Mesendoderm (in vitro differentiated cells): ENCODE measurements around the gene TXNRD2.

ENCODE experiments used
- DNase-seq: peaks from one replicate; pipeline ENCODE4 v3.0.0; 2013
- H2AK5ac ChIP-seq: 2 replicates; pipeline ENCODE4 v1.6.1; 2013; ENCODE audit warnings: low read length, inconsistent platforms
- H2BK120ac ChIP-seq: 2 replicates; pipeline ENCODE4 v1.6.1; 2013; ENCODE audit warnings: low read depth, mild to moderate bottlenecking, low read length, moderate library complexity, mixed read lengths
- H2BK15ac ChIP-seq: replicated peaks from 2 replicates; pipeline ENCODE4 v1.6.1; 2013; ENCODE audit warnings: low read depth, mild to moderate bottlenecking, moderate library complexity
- H2BK5ac ChIP-seq: 2 replicates; pipeline ENCODE4 v1.6.1; 2013; ENCODE audit warnings: low read length, inconsistent platforms
- H3K18ac ChIP-seq: 2 replicates; pipeline ENCODE4 v1.6.1; 2013; ENCODE audit warnings: mild to moderate bottlenecking, low read length, mixed read lengths
- H3K23ac ChIP-seq: one replicate; pipeline ENCODE4 v1.6.1; 2013; ENCODE audit warnings: low read length
- H3K27ac ChIP-seq: 2 replicates; pipeline ENCODE4 v1.5.1; 2013; ENCODE audit warnings: low read depth, mild to moderate bottlenecking, inconsistent platforms, low read length, moderate library complexity
- H3K27me3 ChIP-seq: 2 replicates; pipeline ENCODE4 v1.6.1; 2013; ENCODE audit warnings: low read length, control low read depth, mild to moderate bottlenecking, inconsistent platforms; ENCODE audit not compliant: insufficient read depth, poor library complexity
- H3K36me3 ChIP-seq: 2 replicates; pipeline ENCODE4 v1.6.1; 2013; ENCODE audit warnings: low read length, inconsistent platforms; ENCODE audit not compliant: control insufficient read depth, insufficient read depth
- H3K4ac ChIP-seq: one replicate; pipeline ENCODE4 v1.6.1; 2013; ENCODE audit warnings: low read depth, mild to moderate bottlenecking, low read length, moderate library complexity
- H3K4me1 ChIP-seq: 2 replicates; pipeline ENCODE4 v1.6.1; 2013; ENCODE audit warnings: low read depth, low read length, inconsistent platforms; ENCODE audit not compliant: control insufficient read depth
- H3K4me2 ChIP-seq: 2 replicates; pipeline ENCODE4 v1.6.1; 2013; ENCODE audit warnings: low read length
- H3K4me3 ChIP-seq: 2 replicates; pipeline ENCODE4 v1.5.1; 2013; ENCODE audit warnings: mild to moderate bottlenecking, low read length
- H3K56ac ChIP-seq: one replicate; pipeline ENCODE4 v1.6.1; 2013; ENCODE audit warnings: low read length
- H3K79me1 ChIP-seq: 2 replicates; pipeline ENCODE4 v1.6.1; 2013; ENCODE audit warnings: low read length, inconsistent platforms
- H3K79me2 ChIP-seq: 2 replicates; pipeline ENCODE4 v1.6.1; 2013; ENCODE audit warnings: mild to moderate bottlenecking, low read length; ENCODE audit not compliant: control insufficient read depth, insufficient read depth
- H3K9ac ChIP-seq: 2 replicates; pipeline ENCODE4 v1.6.1; 2013; ENCODE audit warnings: low read length, inconsistent platforms
- H4K5ac ChIP-seq: one replicate; pipeline ENCODE4 v1.6.1; 2013; ENCODE audit warnings: low read length
- H4K8ac ChIP-seq: one replicate; pipeline ENCODE4 v1.6.1; 2013; ENCODE audit warnings: low read depth, mild to moderate bottlenecking, control low read depth, low read length, moderate library complexity
- WGBS: extraction: QIAGEN DNeasy Blood & Tissue Kit; methylation state at CpG from one replicate; pipeline ENCODE4 v1.1.7; 2013; ENCODE audit warnings: low lambda C conversion rate, missing lambda C conversion rate; ENCODE audit not compliant: insufficient coverage; ENCODE audit errors: extremely low coverage; 5-methylcytosine and 5-hydroxymethylcytosine counted together

The TXNRD2 gene

GRCh38 chr22:19831016-19831415, 110.6 kb downstream of the TXNRD2 start:
- DNase-seq = no peak
- H3K36me3 ChIP-seq = no peaks in the 10 kb centered on the region
- no CpG with 5 or more reads among the region's 6 CpGs for WGBS
- H3K18ac ChIP-seq = no peak overlapping the region
- no peak overlapping the region for H2BK120ac ChIP-seq
- H2AK5ac ChIP-seq = no peak overlapping the region
- H3K4me1 ChIP-seq = no peaks in the 10 kb centered on the region
- H3K27me3 ChIP-seq = no peaks in the 10 kb centered on the region
- no peaks in the 10 kb centered on the region for H3K79me2 ChIP-seq
- no peak overlapping the region for H3K4me2 ChIP-seq
- no peak overlapping the region for H3K27ac ChIP-seq
- no peak overlapping the region for H2BK5ac ChIP-seq
- no peak overlapping the region for H3K23ac ChIP-seq
- H4K5ac ChIP-seq = no peak overlapping the region
- H4K8ac ChIP-seq = no peak overlapping the region
- no peak overlapping the region for H3K4me3 ChIP-seq
- no peak overlapping the region for H2BK15ac ChIP-seq
- H3K4ac ChIP-seq = no peak overlapping the region
- no peak overlapping the region for H3K56ac ChIP-seq
- no peaks in the 10 kb centered on the region for H3K79me1 ChIP-seq
- H3K9ac ChIP-seq = no peak overlapping the region

- no peak overlapping the region for H3K18ac ChIP-seq
- no peak overlapping the region for H2BK15ac ChIP-seq
- H2AK5ac ChIP-seq = no peak overlapping the region
- H3K23ac ChIP-seq = no peak overlapping the region
- H3K4me1 ChIP-seq = no peaks in the 10 kb centered on the region
- peaks cover 1% of the 10 kb centered on the region for H3K79me2 ChIP-seq
- no peak overlapping the region for H3K4me2 ChIP-seq
- H2BK120ac ChIP-seq = no peak overlapping the region
- H3K27ac ChIP-seq = no peak overlapping the region
- no peak overlapping the region for H3K9ac ChIP-seq
- no peak overlapping the region for H2BK5ac ChIP-seq
- H3K4ac ChIP-seq = no peak overlapping the region
- H4K8ac ChIP-seq = no peak overlapping the region
- no peaks in the 10 kb centered on the region for H3K27me3 ChIP-seq
- H3K4me3 ChIP-seq = no peak overlapping the region
- no peak overlapping the region for H3K56ac ChIP-seq
- DNase-seq = no peak
- H3K36me3 ChIP-seq = no peaks in the 10 kb centered on the region
- peaks cover 2% of the 10 kb centered on the region for H3K79me1 ChIP-seq
- H4K5ac ChIP-seq = no peak overlapping the region
- no CpG with 5 or more reads among the region's 2 CpGs for WGBS
These were observed 113.6 kb downstream of the TXNRD2 start for GRCh38 chr22:19828035-19828401.

GRCh38 chr22:19827341-19828034, 114.1 kb downstream of the TXNRD2 start:
- no peaks in the 10 kb centered on the region for H3K36me3 ChIP-seq
- H3K4me1 ChIP-seq = no peaks in the 10 kb centered on the region
- no peak overlapping the region for H3K27ac ChIP-seq
- H3K4me2 ChIP-seq = no peak overlapping the region
- no peak overlapping the region for H2BK120ac ChIP-seq
- H3K9ac ChIP-seq = no peak overlapping the region
- H3K79me1 ChIP-seq = peaks cover 2% of the 10 kb centered on the region
- no peaks in the 10 kb centered on the region for H3K27me3 ChIP-seq
- H3K4me3 ChIP-seq = no peak overlapping the region
- H3K4ac ChIP-seq = no peak overlapping the region
- H4K5ac ChIP-seq = no peak overlapping the region
- peaks cover 1% of the 10 kb centered on the region for H3K79me2 ChIP-seq
- no peak overlapping the region for H2AK5ac ChIP-seq
- no peak overlapping the region for H3K18ac ChIP-seq
- WGBS = no CpG with 5 or more reads among the region's 10 CpGs
- no peak overlapping the region for H3K56ac ChIP-seq
- no peak overlapping the region for H2BK15ac ChIP-seq
- no peak overlapping the region for H3K23ac ChIP-seq
- no peak for DNase-seq
- H4K8ac ChIP-seq = no peak overlapping the region
- H2BK5ac ChIP-seq = no peak overlapping the region

- H2BK5ac ChIP-seq = no peak overlapping the region
- DNase-seq = no peak
- H3K79me2 ChIP-seq = peaks cover 1% of the 10 kb centered on the region
- H4K5ac ChIP-seq = no peak overlapping the region
- no peak overlapping the region for H3K18ac ChIP-seq
- no peaks in the 10 kb centered on the region for H3K27me3 ChIP-seq
- no peak overlapping the region for H3K27ac ChIP-seq
- H3K56ac ChIP-seq = no peak overlapping the region
- H3K36me3 ChIP-seq = no peaks in the 10 kb centered on the region
- no peak overlapping the region for H3K4me3 ChIP-seq
- H3K4me1 ChIP-seq = no peaks in the 10 kb centered on the region
- no peak overlapping the region for H2AK5ac ChIP-seq
- H2BK15ac ChIP-seq = no peak overlapping the region
- H3K4ac ChIP-seq = no peak overlapping the region
- H4K8ac ChIP-seq = no peak overlapping the region
- H3K79me1 ChIP-seq = peaks cover 2% of the 10 kb centered on the region
- H3K23ac ChIP-seq = no peak overlapping the region
- no peak overlapping the region for H2BK120ac ChIP-seq
- no peak overlapping the region for H3K9ac ChIP-seq
- H3K4me2 ChIP-seq = no peak overlapping the region
- no CpG with 5 or more reads among the region's 2 CpGs for WGBS
These were observed 115.0 kb downstream of the TXNRD2 start for GRCh38 chr22:19826619-19826950.

- H3K4me3 ChIP-seq = no peak overlapping the region
- peaks cover 2% of the 10 kb centered on the region for H3K79me1 ChIP-seq
- no peak overlapping the region for H4K8ac ChIP-seq
- no peak overlapping the region for H2BK120ac ChIP-seq
- H3K4ac ChIP-seq = no peak overlapping the region
- H2BK5ac ChIP-seq = no peak overlapping the region
- no peak overlapping the region for H3K9ac ChIP-seq
- H3K4me1 ChIP-seq = no peaks in the 10 kb centered on the region
- no peaks in the 10 kb centered on the region for H3K36me3 ChIP-seq
- H3K27ac ChIP-seq = no peak overlapping the region
- H3K4me2 ChIP-seq = no peak overlapping the region
- no peak overlapping the region for H4K5ac ChIP-seq
- no peaks in the 10 kb centered on the region for H3K27me3 ChIP-seq
- H3K79me2 ChIP-seq = peaks cover 1% of the 10 kb centered on the region
- no peak overlapping the region for H3K18ac ChIP-seq
- H3K56ac ChIP-seq = no peak overlapping the region
- no peak for DNase-seq
- WGBS = no CpG with 5 or more reads among the region's 7 CpGs
- no peak overlapping the region for H2AK5ac ChIP-seq
- no peak overlapping the region for H2BK15ac ChIP-seq
- H3K23ac ChIP-seq = no peak overlapping the region
These were observed 115.6 kb downstream of the TXNRD2 start for GRCh38 chr22:19825904-19826618.
